ENCODE measurements around the gene EVI5L.
A peak's percentile ranks its signal among the peaks of the same experiment; 100 is the strongest.

EVI5L gene

DNA sequence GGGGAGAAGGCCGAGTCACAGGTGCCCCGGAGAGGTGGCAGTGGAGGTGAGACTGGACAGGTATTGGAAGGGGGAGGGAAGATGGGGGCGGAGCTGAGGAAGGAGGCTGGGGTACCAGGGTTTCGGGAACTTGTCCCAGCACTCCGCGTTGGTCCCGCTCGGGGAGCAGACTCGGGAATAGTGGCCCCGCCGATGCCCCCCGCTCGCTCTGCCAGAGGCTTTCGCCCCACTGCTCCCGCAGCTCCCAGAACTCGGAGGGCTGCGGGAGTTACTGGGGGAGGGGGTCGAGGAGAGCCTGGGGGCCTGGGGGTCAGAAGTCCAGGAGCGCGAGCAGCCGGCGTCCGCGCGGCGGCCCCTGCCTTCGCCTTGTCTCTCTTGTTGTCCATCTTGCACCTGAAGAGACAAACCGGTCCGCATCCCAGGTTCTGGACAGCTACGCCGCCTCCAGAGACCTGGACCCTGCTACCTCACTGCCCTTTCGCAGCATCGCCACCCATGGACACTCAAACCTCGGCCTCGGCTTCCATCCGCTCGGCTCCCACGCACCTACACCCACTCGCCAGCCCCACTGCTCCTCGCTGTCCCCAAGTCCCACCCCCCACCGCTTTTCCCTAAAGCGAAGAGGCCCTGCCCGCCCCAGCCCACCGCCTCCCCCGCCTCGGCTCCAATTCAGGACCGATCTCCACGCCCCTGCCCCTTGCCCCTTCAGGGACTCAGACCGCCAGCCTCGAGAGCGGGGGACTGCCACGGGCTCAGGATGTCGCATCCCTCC lies 43.5 kb downstream of the EVI5L start:
- peak; percentile 32 for DNase-seq

DNA sequence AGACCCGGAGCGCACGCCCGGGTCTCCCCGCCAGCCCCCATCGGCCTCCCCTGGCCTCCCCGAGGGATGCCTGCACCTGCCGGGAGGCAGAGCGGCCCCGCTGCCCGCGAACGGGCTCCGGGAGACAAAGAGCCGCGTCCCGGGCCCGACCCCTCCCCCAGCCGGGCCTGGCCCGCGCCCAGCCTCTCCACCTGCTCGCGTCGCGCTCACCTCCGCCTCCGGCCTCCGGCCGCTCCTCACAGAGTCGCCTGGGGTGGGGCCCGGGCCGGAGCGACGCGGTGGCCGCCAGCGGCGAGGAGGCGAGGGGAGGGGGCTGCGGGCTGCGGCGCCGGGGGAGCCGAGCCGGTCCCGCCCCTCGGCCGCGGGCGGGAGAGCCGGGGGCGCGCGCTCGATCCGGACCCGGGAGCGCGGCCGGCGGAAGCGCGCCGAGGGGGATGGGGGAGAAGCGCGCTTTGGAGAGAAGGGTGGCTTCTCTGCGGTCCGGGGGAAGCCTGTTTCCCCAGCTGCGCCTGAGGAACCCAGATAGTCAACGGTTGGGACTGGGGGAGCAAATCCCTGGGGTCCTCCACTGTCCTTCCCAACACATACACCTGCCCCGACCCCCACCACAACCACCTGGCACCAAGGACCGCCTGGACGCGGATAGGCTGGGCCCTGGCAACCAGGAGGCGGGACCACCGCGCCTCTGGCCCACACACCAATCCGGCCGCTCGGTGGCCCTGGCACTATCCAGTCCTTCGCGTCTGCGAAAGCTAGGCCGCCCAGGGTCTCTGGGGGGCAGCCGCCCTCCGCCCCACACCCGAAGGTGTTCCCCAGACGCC lies 44.3 kb downstream of the EVI5L start, which contains the start of gene PRR36:
Gene PRR36 (minus strand): TSS at position 315 of the 821 bp plus-strand sequence. CDS start 701 bp downstream, outside the sequence.
- H3K27ac ChIP-seq = peak within 1 kb of the TSS; percentile 90
- H3K27me3 ChIP-seq (ENCODE audit: insufficient read depth, low read depth, severe bottlenecking) = no peaks in the 10 kb centered on the region
- peak within 1 kb of the TSS; percentile 82 for H3K4me3 ChIP-seq (ENCODE audit: low read depth, low read length)
- peaks cover 30% of the 10 kb centered on the region for H3K36me3 ChIP-seq
- TF ChIP-seq, protein P1, sequence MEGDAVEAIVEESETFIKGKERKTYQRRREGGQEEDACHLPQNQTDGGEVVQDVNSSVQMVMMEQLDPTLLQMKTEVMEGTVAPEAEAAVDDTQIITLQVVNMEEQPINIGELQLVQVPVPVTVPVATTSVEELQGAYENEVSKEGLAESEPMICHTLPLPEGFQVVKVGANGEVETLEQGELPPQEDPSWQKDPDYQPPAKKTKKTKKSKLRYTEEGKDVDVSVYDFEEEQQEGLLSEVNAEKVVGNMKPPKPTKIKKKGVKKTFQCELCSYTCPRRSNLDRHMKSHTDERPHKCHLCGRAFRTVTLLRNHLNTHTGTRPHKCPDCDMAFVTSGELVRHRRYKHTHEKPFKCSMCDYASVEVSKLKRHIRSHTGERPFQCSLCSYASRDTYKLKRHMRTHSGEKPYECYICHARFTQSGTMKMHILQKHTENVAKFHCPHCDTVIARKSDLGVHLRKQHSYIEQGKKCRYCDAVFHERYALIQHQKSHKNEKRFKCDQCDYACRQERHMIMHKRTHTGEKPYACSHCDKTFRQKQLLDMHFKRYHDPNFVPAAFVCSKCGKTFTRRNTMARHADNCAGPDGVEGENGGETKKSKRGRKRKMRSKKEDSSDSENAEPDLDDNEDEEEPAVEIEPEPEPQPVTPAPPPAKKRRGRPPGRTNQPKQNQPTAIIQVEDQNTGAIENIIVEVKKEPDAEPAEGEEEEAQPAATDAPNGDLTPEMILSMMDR (IDR thresholded peaks at IDR 0.05; ENCODE audit: low read depth, low read length) = peak; percentile 20; the same call in 1 of the 2 replicates
- DNase-seq = peak; percentile 90
- H3K9me3 ChIP-seq (ENCODE audit: severe bottlenecking) = no peaks in the 10 kb centered on the region

More for the DNA sequence above, 43.5 kb downstream of the EVI5L start:
- peaks cover 38% of the 10 kb centered on the region for H3K36me3 ChIP-seq
- peak overlapping the region; percentile 90 for H3K27ac ChIP-seq
- no peaks in the 10 kb centered on the region for H3K9me3 ChIP-seq (ENCODE audit: severe bottlenecking)
- TF ChIP-seq, protein P1 (IDR thresholded peaks at IDR 0.05; ENCODE audit: low read depth, low read length) = no peak
- H3K4me3 ChIP-seq (ENCODE audit: low read depth, low read length) = peak overlapping the region; percentile 82
- H3K27me3 ChIP-seq (ENCODE audit: insufficient read depth, low read depth, severe bottlenecking) = no peaks in the 10 kb centered on the region

DNA sequence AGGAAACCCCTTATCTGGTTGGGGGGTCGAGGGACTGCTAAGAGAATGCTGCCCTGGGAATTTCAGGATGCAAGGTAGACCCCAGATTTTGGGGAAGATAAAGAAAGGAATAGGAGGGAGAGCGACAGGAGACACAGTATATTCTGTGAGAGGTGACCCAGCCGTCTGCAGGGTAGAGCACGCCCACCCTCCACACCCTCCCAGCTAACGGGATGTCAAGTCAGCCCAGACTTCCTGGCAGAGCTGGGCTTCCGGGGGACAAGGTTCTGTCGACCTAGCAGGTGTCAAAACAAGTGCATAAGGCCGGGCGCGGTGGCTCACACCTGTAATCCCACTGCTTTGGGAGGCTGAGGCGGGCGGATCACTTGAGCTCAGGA lies 44.9 kb downstream of the EVI5L start:
- H3K27ac ChIP-seq = peak overlapping the region; percentile 90
- peaks cover 24% of the 10 kb centered on the region for H3K36me3 ChIP-seq
- H3K4me3 ChIP-seq (ENCODE audit: low read depth, low read length) = peak overlapping the region; percentile 82
- no peak for DNase-seq
- TF ChIP-seq, protein P1 (IDR thresholded peaks at IDR 0.05; ENCODE audit: low read depth, low read length) = no peak
- H3K9me3 ChIP-seq (ENCODE audit: severe bottlenecking) = no peaks in the 10 kb centered on the region
- H3K27me3 ChIP-seq (ENCODE audit: insufficient read depth, low read depth, severe bottlenecking) = no peaks in the 10 kb centered on the region

DNA sequence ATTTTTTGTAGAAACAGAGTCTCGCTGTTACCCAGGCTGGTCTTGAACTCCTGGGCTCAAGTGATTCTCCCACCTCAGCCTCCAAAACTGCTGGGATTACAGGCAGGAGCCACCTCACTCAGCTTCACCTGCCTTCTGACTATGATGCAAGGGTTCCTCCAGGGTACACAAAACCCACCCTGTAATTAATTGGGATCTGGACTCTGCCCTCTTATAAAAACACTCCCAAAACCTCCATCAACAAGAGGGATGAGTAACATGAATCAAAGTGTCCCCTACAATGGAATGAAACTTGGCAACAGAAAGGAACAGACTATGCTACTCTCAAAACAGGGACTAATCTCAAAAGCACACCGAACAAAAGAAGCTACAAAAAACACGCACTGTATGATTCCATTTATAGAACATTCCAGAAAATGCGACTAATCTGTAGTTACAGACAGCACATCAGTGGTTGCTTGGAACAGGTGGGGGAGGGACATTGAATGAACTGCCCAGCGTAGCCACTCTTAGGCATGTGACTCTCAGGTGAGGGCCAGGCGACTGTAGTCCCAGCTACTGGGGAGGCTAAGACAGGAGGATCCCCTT lies 47.3 kb downstream of the EVI5L start:
- TF ChIP-seq, protein P1 (IDR thresholded peaks at IDR 0.05; ENCODE audit: low read depth, low read length) = no peak
- Histone ChIP-seq H3K4me3 (ENCODE audit: low read depth, low read length) (no peak overlapping the region), H3K9me3 (ENCODE audit: severe bottlenecking) (peaks cover 2% of the 10 kb centered on the region), H3K27me3 (ENCODE audit: insufficient read depth, low read depth, severe bottlenecking) (no peaks in the 10 kb centered on the region), H3K36me3 (peaks cover 9% of the 10 kb centered on the region), H3K27ac (no peak overlapping the region)
- no peak for DNase-seq

DNA sequence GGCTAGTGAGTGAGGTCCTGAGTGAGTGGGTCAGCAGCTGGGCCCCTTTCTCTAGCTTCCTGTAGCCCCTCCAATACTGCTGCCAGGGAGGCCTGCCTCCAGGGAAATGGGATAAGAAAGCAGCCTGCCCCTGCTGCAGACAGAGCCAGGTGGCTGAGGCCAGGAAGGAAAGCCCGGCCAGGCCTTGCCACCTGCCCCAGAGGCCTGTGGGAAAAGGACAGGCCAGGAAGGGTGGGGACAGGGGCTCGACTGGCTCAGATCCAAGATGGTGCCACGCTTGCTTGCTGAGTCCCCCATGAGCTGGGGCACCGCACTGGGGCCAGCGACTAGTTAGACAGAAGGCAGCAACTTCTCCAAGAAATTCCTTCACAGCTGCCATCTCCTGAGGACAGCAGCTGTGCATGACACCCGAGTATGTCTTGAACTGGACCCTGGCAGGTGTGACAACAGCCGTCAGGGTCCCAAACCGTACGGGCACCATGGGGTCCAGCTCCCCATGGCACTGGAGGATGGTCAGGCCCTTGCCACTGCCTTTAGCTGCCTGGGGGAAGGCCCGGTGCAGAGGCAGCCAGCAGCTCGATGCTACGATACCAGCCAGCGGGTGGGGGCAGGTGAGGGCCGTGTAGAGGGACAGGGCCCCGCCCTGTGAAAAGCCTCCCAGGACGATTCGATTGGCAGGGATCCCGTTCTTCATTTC lies 49.2 kb downstream of the EVI5L start:
- no peaks in the 10 kb centered on the region for H3K36me3 ChIP-seq
- TF ChIP-seq, protein P1 (IDR thresholded peaks at IDR 0.05; ENCODE audit: low read depth, low read length) = no peak
- DNase-seq = no peak
- H3K27ac ChIP-seq = no peak overlapping the region
- H3K27me3 ChIP-seq (ENCODE audit: insufficient read depth, low read depth, severe bottlenecking) = no peaks in the 10 kb centered on the region
- H3K9me3 ChIP-seq (ENCODE audit: severe bottlenecking) = peaks cover 2% of the 10 kb centered on the region
- H3K4me3 ChIP-seq (ENCODE audit: low read depth, low read length) = no peak overlapping the region

Data from WERI-Rb-1 (cell line).